HEK293T (cell line): ENCODE data around the gene HOXB6.
A peak's percentile ranks its signal among the peaks of the same experiment; 100 is the strongest.

Source experiments
- CTCF ChIA-PET: fragments of 350-600 bp; formaldehyde crosslinking; extraction: SDS; loops from one replicate; lab custom pipeline; 2021; ENCODE audit warnings: antibody characterized with exemption, inconsistent platforms; lab: Yijun Ruan, JAX
- POLR2A ChIA-PET: fragments of 350-600 bp; formaldehyde crosslinking; extraction: SDS; loops from one replicate; lab custom pipeline; 2020; ENCODE audit warnings: antibody characterized with exemption, inconsistent platforms; lab: Yijun Ruan, JAX
- DNase-seq: peaks from one replicate; pipeline ENCODE4 v3.0.0; 2012; ENCODE audit warnings: mixed read lengths; ENCODE audit errors: extremely low spot score
- ARNT ChIP-seq: fragments of 450-650 bp; IDR thresholded peaks from 2 replicates; pipeline ENCODE4 v1.6.1; 2017; ENCODE audit warnings: mild to moderate bottlenecking
- BHLHE40 ChIP-seq: fragments of 450-650 bp; IDR thresholded peaks from 2 replicates; pipeline ENCODE4 v1.6.1; 2016; ENCODE audit warnings: mild to moderate bottlenecking, moderate library complexity, borderline replicate concordance
- CTBP1 ChIP-seq: fragments of 450-650 bp; IDR thresholded peaks from 2 replicates; pipeline ENCODE4 v1.6.1; 2016; ENCODE audit warnings: borderline replicate concordance
- ELF4 ChIP-seq: fragments of 450-650 bp; IDR thresholded peaks from 2 replicates; pipeline ENCODE4 v1.6.1; 2017; ENCODE audit warnings: antibody characterized with exemption
- FOXA1 ChIP-seq: fragments of 450-650 bp; IDR thresholded peaks from 2 replicates; pipeline ENCODE4 v1.6.1; 2016; ENCODE audit warnings: mild to moderate bottlenecking
- FOXK2 ChIP-seq: fragments of 450-650 bp; IDR thresholded peaks from 2 replicates; pipeline ENCODE4 v1.6.1; 2016; ENCODE audit warnings: mild to moderate bottlenecking
- FOXM1 ChIP-seq: fragments of 450-650 bp; IDR thresholded peaks from 2 replicates; pipeline ENCODE4 v1.6.1; 2017; ENCODE audit warnings: mild to moderate bottlenecking, borderline replicate concordance
- HDGF ChIP-seq: fragments of 450-650 bp; IDR thresholded peaks from 2 replicates; pipeline ENCODE4 v1.6.1; 2017; ENCODE audit warnings: antibody characterized with exemption, borderline replicate concordance
- L3MBTL2 ChIP-seq: fragments of 450-650 bp; conservative IDR thresholded peaks from 2 replicates; pipeline ENCODE4 v1.6.1; 2016; ENCODE audit warnings: mild to moderate bottlenecking
- LEF1 ChIP-seq: fragments of 450-650 bp; IDR thresholded peaks from 2 replicates; pipeline ENCODE4 v1.6.1; 2017; ENCODE audit warnings: mild to moderate bottlenecking, borderline replicate concordance
- NFRKB ChIP-seq: fragments of 450-650 bp; IDR thresholded peaks from 2 replicates; pipeline ENCODE4 v1.6.1; 2016; ENCODE audit warnings: mild to moderate bottlenecking, moderate library complexity
- SP1 ChIP-seq: fragments of 450-650 bp; IDR thresholded peaks from 2 replicates; pipeline ENCODE4 v1.6.1; 2017
- SUZ12 ChIP-seq: fragments of 450-650 bp; IDR thresholded peaks from 2 replicates; pipeline ENCODE4 v1.6.1; 2016; ENCODE audit warnings: mild to moderate bottlenecking
- TARDBP ChIP-seq: fragments of 450-650 bp; IDR thresholded peaks from 2 replicates; pipeline ENCODE4 v1.6.1; 2016
- ZNF384 ChIP-seq: fragments of 450-650 bp; IDR thresholded peaks from 2 replicates; pipeline ENCODE4 v1.6.1; 2016
- TF ChIP-seq, protein P1 (sequence below): fragments of 450-650 bp; IDR thresholded peaks from 2 replicates; pipeline ENCODE4 v1.6.1; 2016

The HOXB6 gene

DNA sequence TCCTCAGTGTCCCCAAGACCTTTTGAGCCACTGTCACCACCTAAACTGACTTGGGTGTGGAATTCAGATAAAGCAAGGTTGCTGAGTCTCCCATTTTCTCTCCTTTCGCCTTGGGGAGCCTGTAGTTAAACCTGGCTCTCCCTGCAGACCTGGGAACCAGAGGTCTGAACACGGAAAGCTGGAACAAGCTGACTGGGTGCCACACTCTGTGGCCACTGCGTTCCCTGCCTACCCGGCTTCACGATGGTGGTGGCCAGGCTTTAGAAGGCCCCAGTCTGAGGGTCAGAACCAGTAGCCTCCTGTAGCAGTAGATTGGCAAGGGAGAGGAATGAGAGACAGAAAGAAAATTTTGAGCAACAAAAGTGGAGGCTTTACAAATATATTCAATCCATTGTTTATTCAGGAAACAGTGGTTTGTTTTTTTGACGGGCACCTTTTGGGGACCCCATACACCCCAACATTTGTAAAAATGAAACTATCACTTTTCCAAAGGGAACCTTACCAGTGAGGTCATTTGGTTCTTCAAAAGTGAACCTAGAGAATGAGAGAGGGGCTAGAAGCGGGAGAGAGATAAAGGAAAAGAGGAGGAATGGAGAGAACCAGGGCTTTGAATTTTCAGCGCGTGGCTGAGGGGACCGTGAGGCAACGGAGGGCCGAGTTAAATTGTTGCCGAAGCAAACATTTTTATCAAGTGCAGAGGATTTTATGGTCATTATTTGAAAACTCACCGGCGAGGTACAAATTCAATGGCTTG lies 12.1 kb upstream of the HOXB6 start:
- TF ChIP-seq ELF4 (no peak), L3MBTL2 (peak; percentile 36; the same call in 1 of the 2 replicates)
- no peak for DNase-seq
- POLR2A ChIA-PET: no interaction called here
- CTCF ChIA-PET: interaction anchor here (0.9 to 1.9 kb wide), 5 partner anchors 18 to 299 kb away, joined by 3 to 5 read pairs (median 3); partner anchors contain the start of gene HOXB5

DNA sequence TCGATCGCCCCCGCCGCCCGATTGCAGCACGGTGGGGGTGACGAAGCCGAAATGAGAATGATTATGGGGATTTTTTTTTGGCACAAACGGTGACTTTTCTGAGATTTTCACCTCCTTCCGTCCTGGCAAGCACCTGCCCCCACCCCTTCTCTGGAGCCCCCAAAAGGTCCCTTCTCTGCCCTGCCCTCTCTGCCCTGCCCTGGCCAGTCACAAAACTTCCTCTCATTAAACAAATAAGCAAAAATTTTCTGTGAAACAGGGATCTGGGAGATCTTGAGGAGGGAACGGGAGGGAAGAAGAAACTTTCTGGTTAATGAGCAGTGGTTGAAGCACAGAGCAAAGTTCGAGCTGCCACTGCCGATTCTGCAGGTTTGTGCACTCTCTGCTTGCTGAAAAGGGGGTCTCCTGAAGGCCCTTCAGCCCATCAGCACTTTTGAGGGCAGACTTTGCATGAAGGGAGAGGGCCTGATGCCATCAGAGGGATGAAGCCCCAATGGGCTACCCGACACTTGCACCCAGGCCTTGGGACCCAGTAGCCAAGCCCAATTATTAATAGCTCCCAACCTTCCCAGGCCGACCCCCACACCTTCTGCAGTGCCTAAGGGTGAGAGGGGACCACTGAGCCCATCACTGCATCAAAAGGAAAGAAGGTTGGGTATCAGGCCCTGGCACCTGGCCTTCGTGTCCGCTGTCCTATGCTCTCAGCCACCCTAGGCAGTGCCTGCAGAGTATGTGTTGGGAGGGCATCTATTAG lies 11.4 kb upstream of the HOXB6 start:
- ChIA-PET POLR2A (interaction anchor here (1.0 to 2.4 kb wide), 6 partner anchors 10 to 400 kb away, joined by 3 to 6 read pairs (median 4); partner anchors contain the start of gene HOXB9), CTCF (interaction anchor here (0.9 to 1.0 kb wide), 3 partner anchors 28 to 400 kb away, joined by 4 to 5 read pairs (median 4); no protein-coding TSS in a partner anchor)
- TF ChIP-seq NFRKB (no peak), HDGF (no peak), FOXM1 (peak; percentile 19; the same call in 1 of the 2 replicates)
- no peak for DNase-seq

GRCh38 chr17:48615047-48615962 lies 10.5 kb upstream of the HOXB6 start, which contains the start of gene HOXB8:
TSS of gene HOXB8 (minus strand) at chr17:48615292. CDS start at chr17:48614704, 588 bp downstream.
- CTCF ChIA-PET: interaction anchor here (0.6 to 1.0 kb wide), 6 partner anchors 22 to 400 kb away, joined by 3 to 5 read pairs (median 4); no protein-coding TSS in a partner anchor
- no peak for TF ChIP-seq HDGF
- TF ChIP-seq TARDBP: no peak
- TF ChIP-seq FOXA1: no peak
- TF ChIP-seq NFRKB: no peak; the same call in 1 of the 2 replicates
- TF ChIP-seq, protein P1, sequence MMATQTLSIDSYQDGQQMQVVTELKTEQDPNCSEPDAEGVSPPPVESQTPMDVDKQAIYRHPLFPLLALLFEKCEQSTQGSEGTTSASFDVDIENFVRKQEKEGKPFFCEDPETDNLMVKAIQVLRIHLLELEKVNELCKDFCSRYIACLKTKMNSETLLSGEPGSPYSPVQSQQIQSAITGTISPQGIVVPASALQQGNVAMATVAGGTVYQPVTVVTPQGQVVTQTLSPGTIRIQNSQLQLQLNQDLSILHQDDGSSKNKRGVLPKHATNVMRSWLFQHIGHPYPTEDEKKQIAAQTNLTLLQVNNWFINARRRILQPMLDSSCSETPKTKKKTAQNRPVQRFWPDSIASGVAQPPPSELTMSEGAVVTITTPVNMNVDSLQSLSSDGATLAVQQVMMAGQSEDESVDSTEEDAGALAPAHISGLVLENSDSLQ: peak; percentile 84
- peak; percentile 9; the same call in 1 of the 2 replicates for TF ChIP-seq L3MBTL2
- 0 out of 2 replicates have a peak, but pooled peaks have one; percentile 4 for TF ChIP-seq FOXM1
- peak; percentile 66 for TF ChIP-seq CTBP1
- TF ChIP-seq FOXK2: no peak
- no peak for TF ChIP-seq LEF1
- TF ChIP-seq SUZ12: no peak
- TF ChIP-seq ARNT: peak; percentile 78
- TF ChIP-seq BHLHE40: no peak
- no peak for TF ChIP-seq ELF4
- no peak for TF ChIP-seq SP1
- peak; percentile 89 for TF ChIP-seq ZNF384
- DNase-seq: no peak
- POLR2A ChIA-PET: interaction anchor here (1.0 to 2.4 kb wide), 10 partner anchors 8 to 399 kb away, joined by 3 to 10 read pairs (median 4); partner anchors contain the start of gene HOXB9

GRCh38 chr17:48613862-48614694 lies 9.3 kb upstream of the HOXB6 start:
- ChIA-PET CTCF (interaction anchor here (0.8 to 2.1 kb wide), 2 partner anchors 21 to 27 kb away, joined by 3 to 8 read pairs; no protein-coding TSS in a partner anchor), POLR2A (interaction anchor here (0.6 to 2.4 kb wide), 6 partner anchors 9 to 278 kb away, joined by 3 to 10 read pairs (median 5); partner anchors contain the start of gene HOXB9)
- no peak for DNase-seq
- TF ChIP-seq TARDBP (no peak), ZNF384 (no peak), FOXM1 (no peak), SP1 (no peak), BHLHE40 (no peak), ARNT (no peak), LEF1 (no peak)

GRCh38 chr17:48612854-48613691 lies 8.3 kb upstream of the HOXB6 start:
- CTCF ChIA-PET: interaction anchor here (0.8 to 2.1 kb wide), 6 partner anchors 13 to 457 kb away, joined by 3 to 8 read pairs (median 3); partner anchors contain the start of gene HOXB9
- no peak for DNase-seq
- POLR2A ChIA-PET: interaction anchor here (0.9 to 1.7 kb wide), 4 partner anchors 9 to 30 kb away, joined by 3 to 10 read pairs (median 4); partner anchors contain the start of gene HOXB9
- no peak for TF ChIP-seq L3MBTL2
- no peak for TF ChIP-seq LEF1
- TF ChIP-seq TARDBP: no peak
- no peak for TF ChIP-seq FOXA1
- TF ChIP-seq BHLHE40: no peak
- no peak for TF ChIP-seq SP1
- TF ChIP-seq CTBP1: no peak
- no peak for TF ChIP-seq FOXM1
- no peak for TF ChIP-seq HDGF
- no peak for TF ChIP-seq FOXK2
- TF ChIP-seq, protein P1: no peak
- TF ChIP-seq ELF4: no peak
- no peak for TF ChIP-seq ZNF384
- TF ChIP-seq NFRKB: no peak
- TF ChIP-seq SUZ12: no peak
